Loucy (cell line): Measurements from ENCODE around the gene FAM219B.

ENCODE experiments used
- CTCF ChIP-seq: fragments of 200-600 bp; sonication (generic); conservative IDR thresholded peaks from 2 replicates; pipeline ENCODE4 v1.5.1; 2014; ENCODE audit warnings: mild to moderate bottlenecking, antibody characterized with exemption, low read length
- EZH2phosphoT487 ChIP-seq: fragments of 200-600 bp; IDR thresholded peaks from 2 replicates; pipeline ENCODE4 v1.6.1; 2018; ENCODE audit warnings: antibody characterized with exemption, mild to moderate bottlenecking, moderate library complexity, borderline replicate concordance

GRCh38 chr15:74937590-74938371 lies 31.1 kb upstream of the FAM219B start, which contains the start of gene COX5A:
- TF ChIP-seq CTCF (no peak), EZH2phosphoT487 (no peak)
